HG02798 (cell line): ENCODE measurements around the gene AMY1A.
"Not testable (repeated sequence)": the region's sequence is repeated elsewhere in the genome, so short reads cannot be mapped to it uniquely, and the experiment has no call there.

Source experiments
- ATAC-seq: cut with Tn5 transposase; IDR thresholded peaks from one replicate; pipeline ENCODE4 v1.9.1; 2021; ENCODE audit warnings: mild to moderate bottlenecking; ENCODE audit not compliant: unreplicated experiment, poor library complexity

Gene AMY1A

DNA sequence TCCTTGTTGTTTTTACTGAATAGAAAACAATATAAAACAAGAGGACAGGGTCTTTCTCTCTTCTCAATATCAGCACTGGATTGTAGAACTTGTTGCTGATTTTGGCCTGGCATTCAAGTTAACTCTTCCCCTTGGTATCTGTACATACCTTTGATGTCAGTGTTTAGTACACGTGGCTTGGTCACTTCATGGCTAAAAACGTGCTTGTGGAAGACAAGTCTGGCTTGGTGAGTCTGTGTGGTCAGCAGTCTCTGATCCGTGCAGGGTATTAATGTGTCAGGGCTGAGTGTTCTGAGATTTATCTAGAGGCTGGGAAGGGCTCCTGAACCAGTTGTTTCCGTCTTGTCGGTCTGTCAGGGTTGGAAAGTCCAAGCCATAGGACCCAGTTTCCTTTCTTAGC lies at the start of gene AMY1A:
AMY1A (plus strand) TSS at position 301 of the 400 bp plus-strand sequence. CDS start 571 bp downstream, outside the sequence.
- not testable (repeated sequence) for ATAC-seq

DNA sequence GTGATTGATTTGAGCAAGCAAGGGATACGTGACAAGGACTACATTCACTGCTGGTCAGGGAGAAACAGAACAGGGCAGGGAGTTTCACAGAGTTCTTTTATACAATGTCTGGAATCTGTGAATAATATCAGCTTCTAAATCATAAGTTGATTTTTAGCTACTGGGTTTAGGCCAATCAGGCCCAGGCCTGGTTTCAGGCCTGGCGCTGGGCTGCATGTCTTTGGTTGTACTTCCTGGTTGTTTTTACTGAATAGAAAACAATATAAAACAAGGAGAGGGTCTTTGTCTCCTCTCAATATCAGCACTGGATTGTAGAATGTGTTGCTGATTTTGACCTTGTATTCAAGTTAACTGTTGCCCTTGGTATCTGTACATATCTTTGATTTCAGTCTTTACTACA lies 39.2 kb upstream of the AMY1A start:
- no peak for ATAC-seq

DNA sequence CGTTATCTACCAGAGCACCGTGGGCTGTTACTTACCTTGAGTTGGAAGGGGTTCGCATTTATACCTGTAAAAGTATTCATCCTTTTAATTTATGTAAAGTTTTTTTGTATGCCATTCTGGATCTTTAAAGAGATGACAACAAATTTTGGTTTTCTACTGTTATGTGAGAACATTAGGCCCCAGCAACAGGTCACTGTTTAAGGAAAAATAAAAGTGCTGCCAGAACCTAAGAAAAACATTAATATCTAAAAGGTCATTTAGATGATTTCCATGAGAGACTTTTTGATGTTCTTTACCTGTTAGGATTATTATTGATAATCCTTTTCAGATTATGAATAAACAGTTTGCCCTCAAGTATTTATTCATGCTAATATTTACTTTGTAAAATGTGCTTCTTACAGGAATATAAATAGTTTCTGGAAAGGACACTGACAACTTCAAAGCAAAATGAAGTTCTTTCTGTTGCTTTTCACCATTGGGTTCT lies 38.5 kb upstream of the AMY1A start, which contains the start of gene AMY2A:
AMY2A (plus strand) TSS at position 434 of the 484 bp plus-strand sequence; CDS start at position 448, 14 bp downstream.
- not testable (repeated sequence) for ATAC-seq

DNA sequence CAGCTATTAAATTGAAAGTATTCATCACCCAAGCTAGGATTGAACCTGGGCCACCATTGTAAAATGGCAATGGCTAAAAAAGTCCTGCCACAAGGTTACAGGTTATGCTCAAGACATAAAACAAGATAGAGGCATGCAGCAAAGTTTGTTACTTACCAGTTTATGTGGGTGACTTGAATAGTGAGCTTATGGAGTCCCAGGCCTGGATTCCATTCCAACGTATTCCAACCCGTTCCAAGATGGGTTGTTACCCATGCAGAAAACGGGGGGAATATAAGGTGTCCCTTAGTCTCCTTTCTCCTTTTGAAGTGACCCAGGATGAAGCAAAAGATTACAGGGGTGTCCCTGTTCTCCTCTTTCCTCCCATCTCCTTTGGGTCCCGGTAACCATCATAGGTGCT lies 28.1 kb upstream of the AMY1A start:
- ATAC-seq, result not testable (repeated sequence)

DNA sequence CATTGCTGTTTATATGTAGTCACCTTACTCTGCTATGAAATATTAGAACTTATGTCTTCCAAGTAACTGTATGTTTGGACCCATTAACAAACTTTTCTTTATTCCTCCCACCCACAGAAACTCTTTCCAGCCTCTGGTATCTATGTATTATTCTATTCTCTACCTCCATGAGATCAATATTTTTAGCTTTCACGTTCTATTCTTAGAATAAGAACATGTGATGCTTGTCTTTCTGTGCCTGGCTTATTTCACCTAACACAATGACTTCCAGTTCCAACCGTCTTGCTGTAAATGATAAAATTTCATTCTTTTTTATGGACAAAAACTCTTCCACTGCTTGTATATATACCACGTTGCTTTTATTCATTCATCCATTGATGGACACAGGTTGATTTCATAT lies 14.4 kb upstream of the AMY1A start:
- ATAC-seq, result not testable (repeated sequence)

DNA sequence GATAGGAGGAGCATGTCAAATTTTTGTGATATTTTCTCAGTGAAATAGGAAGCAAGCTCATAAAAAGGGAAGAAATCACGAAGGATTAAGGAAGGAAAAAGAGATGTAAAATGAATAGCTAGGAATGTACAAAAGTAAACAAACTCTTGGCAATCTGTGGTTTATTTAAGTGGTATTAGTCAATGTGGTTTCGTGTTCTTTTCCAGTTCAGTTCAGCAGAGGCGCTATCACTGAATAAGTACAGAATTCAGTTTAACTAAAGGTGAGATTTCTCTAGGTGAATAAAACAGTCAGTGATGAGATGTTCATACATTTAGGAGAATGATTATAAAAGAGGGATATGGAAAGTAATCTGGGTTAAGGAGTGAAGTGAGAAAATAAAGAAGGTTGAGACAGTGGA lies 11.7 kb upstream of the AMY1A start:
- ATAC-seq, result not testable (repeated sequence)

DNA sequence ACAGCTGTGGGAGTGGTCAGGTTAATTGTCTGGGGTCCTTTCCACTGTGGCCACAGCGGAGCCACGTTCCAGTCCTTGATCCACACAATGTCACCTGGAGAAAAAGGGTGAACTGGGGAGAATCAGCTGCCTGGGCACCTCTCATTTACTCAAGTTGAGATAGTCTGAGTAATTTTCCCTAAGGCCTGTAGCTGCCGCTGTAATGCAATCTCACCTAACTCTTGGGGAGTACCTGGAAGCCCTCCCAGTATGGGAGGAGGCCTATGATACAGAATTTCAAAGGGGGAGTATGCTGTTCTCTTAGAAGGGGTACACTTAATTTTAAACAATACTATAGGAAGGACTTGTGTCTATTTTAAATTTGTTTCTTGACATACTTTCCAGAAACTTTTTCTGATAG lies 5.3 kb upstream of the AMY1A start:
- not testable (repeated sequence) for ATAC-seq

DNA sequence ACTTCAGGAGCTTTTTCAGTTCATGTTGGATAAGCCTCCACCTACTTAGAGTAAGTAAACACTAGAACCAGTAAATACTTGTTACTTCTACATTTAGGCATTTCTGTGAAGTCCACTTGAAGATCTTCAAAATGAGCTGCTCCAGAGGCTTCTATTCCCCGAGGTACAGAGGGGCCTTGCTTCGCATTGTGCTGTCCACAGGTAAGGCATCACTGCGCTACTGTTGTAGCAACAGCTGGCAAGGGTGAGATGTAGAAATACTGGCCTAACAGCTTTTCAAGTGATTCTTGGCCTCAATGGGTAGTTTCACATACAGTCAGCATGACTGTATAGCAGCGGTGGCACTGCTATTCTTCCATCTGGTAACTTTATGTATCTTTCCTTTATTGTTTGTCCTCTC lies 4.7 kb upstream of the AMY1A start:
- not testable (repeated sequence) for ATAC-seq

DNA sequence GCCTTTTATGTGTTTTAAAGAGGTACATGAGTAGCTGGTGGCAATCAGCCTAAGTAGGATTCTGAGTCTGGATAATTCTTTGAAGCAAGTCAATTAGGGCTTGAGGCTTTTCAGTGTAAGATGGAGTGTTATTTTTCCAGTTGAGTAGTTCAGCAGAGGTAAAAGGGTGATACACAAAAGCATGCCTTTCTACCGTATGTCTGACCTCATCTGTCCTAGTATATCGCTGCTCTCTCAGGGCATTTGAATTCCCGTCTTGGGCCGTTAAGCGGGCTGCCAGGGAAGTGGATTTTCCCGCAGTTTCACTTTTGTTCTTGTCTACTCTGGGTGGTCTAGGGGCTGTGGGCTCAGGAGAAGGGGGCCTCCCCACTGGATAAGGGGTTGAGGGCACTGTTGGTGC lies 1.4 kb upstream of the AMY1A start:
- ATAC-seq, result not testable (repeated sequence)

DNA sequence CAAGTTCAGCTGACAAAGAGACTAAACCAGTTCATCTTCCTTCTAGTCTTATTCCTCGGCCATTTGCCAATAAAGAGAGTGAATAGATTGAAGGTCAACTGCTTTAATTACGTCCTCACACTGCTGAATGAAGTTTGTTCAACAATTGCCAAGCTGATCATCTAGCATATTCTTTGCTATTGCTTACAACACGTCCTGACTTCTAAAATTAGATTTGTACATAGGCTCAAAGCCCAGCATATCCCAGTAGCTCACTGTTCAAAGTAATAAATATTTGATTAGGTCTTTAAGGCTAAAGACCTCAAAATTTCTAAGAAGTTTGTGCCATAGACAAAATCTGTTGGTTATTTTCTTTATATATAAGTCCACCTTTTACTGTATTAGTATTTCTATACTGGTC lies 20.8 kb downstream of the AMY1A start:
- not testable (repeated sequence) for ATAC-seq

DNA sequence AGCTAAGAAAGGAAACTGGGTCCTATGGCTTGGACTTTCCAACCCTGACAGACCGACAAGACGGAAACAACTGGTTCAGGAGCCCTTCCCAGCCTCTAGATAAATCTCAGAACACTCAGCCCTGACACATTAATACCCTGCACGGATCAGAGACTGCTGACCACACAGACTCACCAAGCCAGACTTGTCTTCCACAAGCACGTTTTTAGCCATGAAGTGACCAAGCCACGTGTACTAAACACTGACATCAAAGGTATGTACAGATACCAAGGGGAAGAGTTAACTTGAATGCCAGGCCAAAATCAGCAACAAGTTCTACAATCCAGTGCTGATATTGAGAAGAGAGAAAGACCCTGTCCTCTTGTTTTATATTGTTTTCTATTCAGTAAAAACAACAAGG lies 40.5 kb downstream of the AMY1A start, which contains the start of gene AMY1B:
AMY1B (minus strand) TSS at position 101 of the 400 bp plus-strand sequence. CDS start 571 bp downstream, outside the sequence.
- ATAC-seq, result not testable (repeated sequence)

DNA sequence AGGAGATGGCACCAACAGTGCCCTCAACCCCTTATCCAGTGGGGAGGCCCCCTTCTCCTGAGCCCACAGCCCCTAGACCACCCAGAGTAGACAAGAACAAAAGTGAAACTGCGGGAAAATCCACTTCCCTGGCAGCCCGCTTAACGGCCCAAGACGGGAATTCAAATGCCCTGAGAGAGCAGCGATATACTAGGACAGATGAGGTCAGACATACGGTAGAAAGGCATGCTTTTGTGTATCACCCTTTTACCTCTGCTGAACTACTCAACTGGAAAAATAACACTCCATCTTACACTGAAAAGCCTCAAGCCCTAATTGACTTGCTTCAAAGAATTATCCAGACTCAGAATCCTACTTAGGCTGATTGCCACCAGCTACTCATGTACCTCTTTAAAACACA lies 41.9 kb downstream of the AMY1A start:
- not testable (repeated sequence) for ATAC-seq

DNA sequence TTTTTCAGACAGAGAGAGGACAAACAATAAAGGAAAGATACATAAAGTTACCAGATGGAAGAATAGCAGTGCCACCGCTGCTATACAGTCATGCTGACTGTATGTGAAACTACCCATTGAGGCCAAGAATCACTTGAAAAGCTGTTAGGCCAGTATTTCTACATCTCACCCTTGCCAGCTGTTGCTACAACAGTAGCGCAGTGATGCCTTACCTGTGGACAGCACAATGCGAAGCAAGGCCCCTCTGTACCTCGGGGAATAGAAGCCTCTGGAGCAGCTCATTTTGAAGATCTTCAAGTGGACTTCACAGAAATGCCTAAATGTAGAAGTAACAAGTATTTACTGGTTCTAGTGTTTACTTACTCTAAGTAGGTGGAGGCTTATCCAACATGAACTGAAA lies 45.1 kb downstream of the AMY1A start:
- not testable (repeated sequence) for ATAC-seq

DNA sequence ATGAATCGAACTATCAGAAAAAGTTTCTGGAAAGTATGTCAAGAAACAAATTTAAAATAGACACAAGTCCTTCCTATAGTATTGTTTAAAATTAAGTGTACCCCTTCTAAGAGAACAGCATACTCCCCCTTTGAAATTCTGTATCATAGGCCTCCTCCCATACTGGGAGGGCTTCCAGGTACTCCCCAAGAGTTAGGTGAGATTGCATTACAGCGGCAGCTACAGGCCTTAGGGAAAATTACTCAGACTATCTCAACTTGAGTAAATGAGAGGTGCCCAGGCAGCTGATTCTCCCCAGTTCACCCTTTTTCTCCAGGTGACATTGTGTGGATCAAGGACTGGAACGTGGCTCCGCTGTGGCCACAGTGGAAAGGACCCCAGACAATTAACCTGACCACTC lies 45.7 kb downstream of the AMY1A start:
- not testable (repeated sequence) for ATAC-seq

DNA sequence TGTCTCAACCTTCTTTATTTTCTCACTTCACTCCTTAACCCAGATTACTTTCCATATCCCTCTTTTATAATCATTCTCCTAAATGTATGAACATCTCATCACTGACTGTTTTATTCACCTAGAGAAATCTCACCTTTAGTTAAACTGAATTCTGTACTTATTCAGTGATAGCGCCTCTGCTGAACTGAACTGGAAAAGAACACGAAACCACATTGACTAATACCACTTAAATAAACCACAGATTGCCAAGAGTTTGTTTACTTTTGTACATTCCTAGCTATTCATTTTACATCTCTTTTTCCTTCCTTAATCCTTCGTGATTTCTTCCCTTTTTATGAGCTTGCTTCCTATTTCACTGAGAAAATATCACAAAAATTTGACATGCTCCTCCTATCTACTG lies 52.1 kb downstream of the AMY1A start:
- not testable (repeated sequence) for ATAC-seq

DNA sequence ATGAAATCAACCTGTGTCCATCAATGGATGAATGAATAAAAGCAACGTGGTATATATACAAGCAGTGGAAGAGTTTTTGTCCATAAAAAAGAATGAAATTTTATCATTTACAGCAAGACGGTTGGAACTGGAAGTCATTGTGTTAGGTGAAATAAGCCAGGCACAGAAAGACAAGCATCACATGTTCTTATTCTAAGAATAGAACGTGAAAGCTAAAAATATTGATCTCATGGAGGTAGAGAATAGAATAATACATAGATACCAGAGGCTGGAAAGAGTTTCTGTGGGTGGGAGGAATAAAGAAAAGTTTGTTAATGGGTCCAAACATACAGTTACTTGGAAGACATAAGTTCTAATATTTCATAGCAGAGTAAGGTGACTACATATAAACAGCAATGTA lies 54.8 kb downstream of the AMY1A start:
- ATAC-seq, result not testable (repeated sequence)
